ENCODE data around the gene TMED5.

DNA sequence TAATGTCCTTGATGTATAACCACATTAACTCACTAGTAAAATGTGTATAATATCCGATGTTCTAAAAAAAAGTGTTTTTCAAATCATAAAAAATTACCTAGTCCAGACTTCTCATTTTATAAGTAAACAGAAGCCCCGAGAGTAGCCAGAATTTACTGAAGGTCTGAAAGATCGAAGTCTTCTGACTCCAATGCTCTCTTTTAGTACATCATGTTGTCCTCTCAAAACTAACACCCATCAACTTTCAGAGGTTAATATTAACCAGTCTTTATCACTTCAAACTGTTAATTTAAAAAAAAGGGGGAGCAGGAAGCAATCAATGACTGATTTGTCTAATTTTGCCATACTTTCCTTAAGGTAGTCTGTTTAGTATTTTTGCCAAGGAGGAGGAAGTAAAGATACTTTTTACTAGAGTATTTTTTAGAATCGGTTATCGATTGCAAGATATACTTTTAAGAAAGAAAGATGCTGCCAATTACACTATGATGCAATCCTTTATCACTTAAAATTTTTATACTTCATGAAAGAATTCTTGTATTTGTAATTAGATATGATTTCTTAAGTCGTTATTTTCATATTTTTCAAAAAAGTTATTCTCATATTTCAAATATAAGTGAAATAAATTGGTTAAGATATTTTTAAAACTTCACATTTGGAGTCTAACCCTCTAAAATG, 25.8 kb upstream of the TMED5 start:
- TF ChIP-seq HDGF (IDR thresholded peaks at IDR 0.05; ENCODE audit: borderline replicate concordance): no peak
- no peak for TF ChIP-seq FOXK2 (IDR thresholded peaks at IDR 0.05)
- TF ChIP-seq SUZ12 (IDR thresholded peaks at IDR 0.05): no peak
- no peak for TF ChIP-seq CTBP1 (IDR thresholded peaks at IDR 0.05; ENCODE audit: borderline replicate concordance)
- TF ChIP-seq BHLHE40 (IDR thresholded peaks at IDR 0.05; ENCODE audit: borderline replicate concordance): no peak
- no peak for TF ChIP-seq FOXA1 (IDR thresholded peaks at IDR 0.05)
- TF ChIP-seq, protein P1, sequence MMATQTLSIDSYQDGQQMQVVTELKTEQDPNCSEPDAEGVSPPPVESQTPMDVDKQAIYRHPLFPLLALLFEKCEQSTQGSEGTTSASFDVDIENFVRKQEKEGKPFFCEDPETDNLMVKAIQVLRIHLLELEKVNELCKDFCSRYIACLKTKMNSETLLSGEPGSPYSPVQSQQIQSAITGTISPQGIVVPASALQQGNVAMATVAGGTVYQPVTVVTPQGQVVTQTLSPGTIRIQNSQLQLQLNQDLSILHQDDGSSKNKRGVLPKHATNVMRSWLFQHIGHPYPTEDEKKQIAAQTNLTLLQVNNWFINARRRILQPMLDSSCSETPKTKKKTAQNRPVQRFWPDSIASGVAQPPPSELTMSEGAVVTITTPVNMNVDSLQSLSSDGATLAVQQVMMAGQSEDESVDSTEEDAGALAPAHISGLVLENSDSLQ (IDR thresholded peaks at IDR 0.05): no peak
